Neural cell (in vitro differentiated cells): ENCODE measurements around the gene CTDP1.

Experiments used
- EP300 ChIP-seq: fragments of 450-650 bp; conservative IDR thresholded peaks from 2 replicates; pipeline ENCODE4 v1.6.1; 2014; ENCODE audit warnings: antibody characterized with exemption, mild to moderate bottlenecking, moderate library complexity; ENCODE audit not compliant: poor library complexity, severe bottlenecking
- EZH2 ChIP-seq: fragments of 200-600, 300-800 bp; shearing (Covaris generic), sonication (generic); IDR thresholded peaks from 2 replicates; pipeline ENCODE4 v1.6.1; 2014; ENCODE audit warnings: antibody characterized with exemption, low read length, borderline replicate concordance, mild to moderate bottlenecking; ENCODE audit not compliant: insufficient read depth, poor library complexity, severe bottlenecking
- POLR2AphosphoS5 ChIP-seq: IDR thresholded peaks from 2 replicates; pipeline ENCODE4 v1.6.1; 2012
- RAD21 ChIP-seq: fragments of 450-650 bp; conservative IDR thresholded peaks from 2 replicates; pipeline ENCODE4 v1.6.1; 2014; ENCODE audit warnings: antibody characterized with exemption, mild to moderate bottlenecking, moderate library complexity
- SMC3 ChIP-seq: fragments of 450-650 bp; conservative IDR thresholded peaks from 2 replicates; pipeline ENCODE4 v1.6.1; 2014; ENCODE audit warnings: antibody characterized with exemption, mild to moderate bottlenecking, moderate library complexity; ENCODE audit not compliant: poor library complexity
- TAF1 ChIP-seq: IDR thresholded peaks from 2 replicates; pipeline ENCODE4 v1.6.1; 2012; ENCODE audit warnings: low read depth
- TF ChIP-seq, protein P1 (sequence below): fragments of 450-650 bp; IDR thresholded peaks from 2 replicates; pipeline ENCODE4 v1.5.1; 2014; ENCODE audit warnings: antibody characterized with exemption, mild to moderate bottlenecking, moderate library complexity; ENCODE audit not compliant: poor library complexity, severe bottlenecking
- TF ChIP-seq, protein P2 (sequence below): IDR thresholded peaks from 2 replicates; pipeline ENCODE4 v1.6.1; 2012; ENCODE audit warnings: borderline replicate concordance

DNA sequence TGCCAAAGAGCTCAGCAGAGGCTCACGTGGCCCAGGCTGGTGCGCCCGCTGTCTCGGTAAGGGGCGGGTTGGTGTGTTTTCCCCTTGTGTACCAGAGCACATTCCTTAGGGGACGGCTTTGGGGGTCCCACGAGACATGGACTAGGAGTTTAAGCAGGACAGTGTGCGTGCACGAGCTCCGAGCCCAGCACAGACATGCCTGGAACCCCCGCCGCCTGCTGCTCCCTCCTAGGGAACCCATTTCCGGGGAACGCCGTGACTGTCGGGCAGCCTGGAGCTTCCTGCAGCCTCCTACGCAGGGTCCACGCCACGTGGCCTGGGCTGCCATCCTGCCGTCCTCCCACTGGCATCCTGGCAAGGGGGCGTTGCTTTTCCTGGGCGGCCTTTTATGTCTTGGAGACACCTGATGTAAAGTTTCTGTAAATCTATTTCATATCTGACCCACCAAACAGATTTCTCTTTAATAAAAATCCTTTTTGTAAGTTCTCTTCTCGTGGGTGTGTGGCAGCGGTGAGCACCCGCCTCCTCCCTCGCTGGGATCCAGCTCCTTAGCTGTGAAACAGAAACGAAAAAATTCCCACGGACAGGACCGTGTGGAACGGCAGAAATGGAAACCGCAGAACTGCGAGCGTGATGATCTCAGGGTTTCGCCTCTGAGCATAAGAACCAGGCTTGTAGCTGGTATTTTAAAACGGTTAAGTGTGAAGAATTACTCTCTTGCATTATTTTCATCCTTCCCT lies 74.6 kb downstream of the CTDP1 start:
- TF ChIP-seq, protein P1, sequence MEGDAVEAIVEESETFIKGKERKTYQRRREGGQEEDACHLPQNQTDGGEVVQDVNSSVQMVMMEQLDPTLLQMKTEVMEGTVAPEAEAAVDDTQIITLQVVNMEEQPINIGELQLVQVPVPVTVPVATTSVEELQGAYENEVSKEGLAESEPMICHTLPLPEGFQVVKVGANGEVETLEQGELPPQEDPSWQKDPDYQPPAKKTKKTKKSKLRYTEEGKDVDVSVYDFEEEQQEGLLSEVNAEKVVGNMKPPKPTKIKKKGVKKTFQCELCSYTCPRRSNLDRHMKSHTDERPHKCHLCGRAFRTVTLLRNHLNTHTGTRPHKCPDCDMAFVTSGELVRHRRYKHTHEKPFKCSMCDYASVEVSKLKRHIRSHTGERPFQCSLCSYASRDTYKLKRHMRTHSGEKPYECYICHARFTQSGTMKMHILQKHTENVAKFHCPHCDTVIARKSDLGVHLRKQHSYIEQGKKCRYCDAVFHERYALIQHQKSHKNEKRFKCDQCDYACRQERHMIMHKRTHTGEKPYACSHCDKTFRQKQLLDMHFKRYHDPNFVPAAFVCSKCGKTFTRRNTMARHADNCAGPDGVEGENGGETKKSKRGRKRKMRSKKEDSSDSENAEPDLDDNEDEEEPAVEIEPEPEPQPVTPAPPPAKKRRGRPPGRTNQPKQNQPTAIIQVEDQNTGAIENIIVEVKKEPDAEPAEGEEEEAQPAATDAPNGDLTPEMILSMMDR, result no peak
- TF ChIP-seq TAF1 (no peak), SMC3 (no peak), EP300 (no peak), EZH2 (no peak), RAD21 (no peak), POLR2AphosphoS5 (no peak)
- TF ChIP-seq, protein P2, sequence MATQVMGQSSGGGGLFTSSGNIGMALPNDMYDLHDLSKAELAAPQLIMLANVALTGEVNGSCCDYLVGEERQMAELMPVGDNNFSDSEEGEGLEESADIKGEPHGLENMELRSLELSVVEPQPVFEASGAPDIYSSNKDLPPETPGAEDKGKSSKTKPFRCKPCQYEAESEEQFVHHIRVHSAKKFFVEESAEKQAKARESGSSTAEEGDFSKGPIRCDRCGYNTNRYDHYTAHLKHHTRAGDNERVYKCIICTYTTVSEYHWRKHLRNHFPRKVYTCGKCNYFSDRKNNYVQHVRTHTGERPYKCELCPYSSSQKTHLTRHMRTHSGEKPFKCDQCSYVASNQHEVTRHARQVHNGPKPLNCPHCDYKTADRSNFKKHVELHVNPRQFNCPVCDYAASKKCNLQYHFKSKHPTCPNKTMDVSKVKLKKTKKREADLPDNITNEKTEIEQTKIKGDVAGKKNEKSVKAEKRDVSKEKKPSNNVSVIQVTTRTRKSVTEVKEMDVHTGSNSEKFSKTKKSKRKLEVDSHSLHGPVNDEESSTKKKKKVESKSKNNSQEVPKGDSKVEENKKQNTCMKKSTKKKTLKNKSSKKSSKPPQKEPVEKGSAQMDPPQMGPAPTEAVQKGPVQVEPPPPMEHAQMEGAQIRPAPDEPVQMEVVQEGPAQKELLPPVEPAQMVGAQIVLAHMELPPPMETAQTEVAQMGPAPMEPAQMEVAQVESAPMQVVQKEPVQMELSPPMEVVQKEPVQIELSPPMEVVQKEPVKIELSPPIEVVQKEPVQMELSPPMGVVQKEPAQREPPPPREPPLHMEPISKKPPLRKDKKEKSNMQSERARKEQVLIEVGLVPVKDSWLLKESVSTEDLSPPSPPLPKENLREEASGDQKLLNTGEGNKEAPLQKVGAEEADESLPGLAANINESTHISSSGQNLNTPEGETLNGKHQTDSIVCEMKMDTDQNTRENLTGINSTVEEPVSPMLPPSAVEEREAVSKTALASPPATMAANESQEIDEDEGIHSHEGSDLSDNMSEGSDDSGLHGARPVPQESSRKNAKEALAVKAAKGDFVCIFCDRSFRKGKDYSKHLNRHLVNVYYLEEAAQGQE, result no peak
